Measurements from ENCODE around the gene PSMD12.
A peak's percentile ranks its signal among the peaks of the same experiment; 100 is the strongest.

Gene PSMD12

GRCh38 chr17:67385122-67385988, 19.0 kb upstream of the PSMD12 start:
- DNase-seq, result no peak

GRCh38 chr17:67381929-67382257, 15.5 kb upstream of the PSMD12 start:
- DNase-seq, result no peak

- DNase-seq, result no peak
These were observed 12.9 kb upstream of the PSMD12 start for GRCh38 chr17:67379251-67379630.

- DNase-seq, result peak; percentile 66
These were observed 12.3 kb upstream of the PSMD12 start for GRCh38 chr17:67378454-67379250.

- no peak for DNase-seq
These were observed 11.4 kb upstream of the PSMD12 start for GRCh38 chr17:67377488-67378453.

GRCh38 chr17:67376737-67377487, 10.5 kb upstream of the PSMD12 start, which contains the start of gene PITPNC1:
Gene PITPNC1, plus strand, starts transcription at chr17:67377281.
- peak; percentile 31 for DNase-seq

GRCh38 chr17:67376415-67376736, 10.0 kb upstream of the PSMD12 start:
- no peak for DNase-seq

- no peak for DNase-seq
These were observed 9.3 kb upstream of the PSMD12 start for GRCh38 chr17:67375716-67376115.

GRCh38 chr17:67375054-67375427, 8.7 kb upstream of the PSMD12 start:
- DNase-seq, result no peak

- DNase-seq, result peak; percentile 59
These were observed 8.1 kb upstream of the PSMD12 start for GRCh38 chr17:67374329-67375053.

- no peak for DNase-seq
These were observed 6.4 kb upstream of the PSMD12 start for GRCh38 chr17:67372751-67373150.

GRCh38 chr17:67369676-67370075, 3.3 kb upstream of the PSMD12 start:
- no peak for DNase-seq

- DNase-seq, result no peak
These were observed 612 bp downstream of the PSMD12 start for GRCh38 chr17:67365738-67366192.

- DNase-seq, result no peak
These were observed 1.3 kb downstream of the PSMD12 start for GRCh38 chr17:67364847-67365737.

GRCh38 chr17:67362173-67362572, 4.2 kb downstream of the PSMD12 start:
- DNase-seq, result no peak

- no peak for DNase-seq
These were observed 5.5 kb downstream of the PSMD12 start for GRCh38 chr17:67360880-67361279.

- DNase-seq, result no peak
These were observed 6.2 kb downstream of the PSMD12 start for GRCh38 chr17:67359960-67360791.

- DNase-seq, result no peak
These were observed 7.8 kb downstream of the PSMD12 start for GRCh38 chr17:67358612-67359011.

- no peak for DNase-seq
These were observed 12.3 kb downstream of the PSMD12 start for GRCh38 chr17:67353929-67354574.
